IMR-90 (cell line): ENCODE measurements around the gene SSU72. TPM values are rescaled to one million over a fixed set of nuclear protein-coding genes. Genes with fewer than 3 reads are reported as not detected.

Experiments used
- ATAC-seq: fragments of 200-7000 bp; cut with Tn5 transposase; 2 replicates; pipeline ENCODE4 v1.9.1; 2020; ENCODE audit warnings: low read depth, mild to moderate bottlenecking, moderate library complexity
- BruUV-seq: library from RNA; stranded (reverse); fragments of 400-500 nt; replicated peaks from 2 replicates; lab custom pipeline; 2021; lab: Mats Ljungman, UMichigan
- CTCF ChIA-PET: fragments of 300-600 bp; formaldehyde crosslinking; extraction: SDS; loops from one replicate; lab custom pipeline; 2021; ENCODE audit warnings: antibody characterized with exemption; lab: Yijun Ruan, JAX
- POLR2A ChIA-PET: fragments of 300-600 bp; sonication (Branson Sonifier 250); formaldehyde crosslinking; loops from one replicate; lab custom pipeline; 2022; ENCODE audit warnings: antibody characterized with exemption; ENCODE audit not compliant: unreplicated experiment; lab: Charles Lee
- DNase-seq: peaks from one replicate; pipeline ENCODE4 v3.0.0; 2013
- H2AFZ ChIP-seq: replicated peaks from 2 replicates; pipeline ENCODE3; 2013; ENCODE audit warnings: low read length, mild to moderate bottlenecking; ENCODE audit not compliant: poor library complexity
- H2AK5ac ChIP-seq: 2 replicates; pipeline ENCODE4 v1.6.1; 2013; ENCODE audit warnings: low read depth, low read length, inconsistent platforms
- H2AK9ac ChIP-seq: replicated peaks from 2 replicates; pipeline ENCODE3; 2013; ENCODE audit warnings: mild to moderate bottlenecking, low read depth, low read length, moderate library complexity; ENCODE audit not compliant: poor library complexity
- H2BK120ac ChIP-seq: 2 replicates; pipeline ENCODE4 v1.6.1; 2013; ENCODE audit warnings: low read depth, low read length, inconsistent platforms
- H2BK15ac ChIP-seq: 3 replicates; pipeline ENCODE4 v1.6.1; 2013; ENCODE audit warnings: low read depth, low read length, inconsistent platforms
- H2BK20ac ChIP-seq: 2 replicates; pipeline ENCODE4 v1.6.1; 2013; ENCODE audit warnings: low read depth, mild to moderate bottlenecking, inconsistent platforms, low read length, moderate library complexity
- H2BK5ac ChIP-seq: 2 replicates; pipeline ENCODE4 v1.6.1; 2013; ENCODE audit warnings: mild to moderate bottlenecking, low read depth, low read length, inconsistent platforms; ENCODE audit not compliant: poor library complexity, severe bottlenecking
- H3K14ac ChIP-seq: replicated peaks from 2 replicates; pipeline ENCODE4 v1.6.1; 2013; ENCODE audit warnings: low read depth, low read length, inconsistent platforms
- H3K18ac ChIP-seq: 2 replicates; pipeline ENCODE4 v1.6.1; 2013; ENCODE audit warnings: low read depth, low read length, control low read depth
- H3K23ac ChIP-seq: 2 replicates; pipeline ENCODE4 v1.6.1; 2013; ENCODE audit warnings: low read depth, low read length, inconsistent platforms
- H3K27ac ChIP-seq: 2 replicates; pipeline ENCODE4 v1.5.1; 2013; ENCODE audit warnings: mild to moderate bottlenecking, control low read depth, low read length; ENCODE audit not compliant: insufficient read depth
- H3K27me3 ChIP-seq: 2 replicates; pipeline ENCODE4 v1.6.1; 2013; ENCODE audit warnings: low read length; ENCODE audit not compliant: control insufficient read depth, insufficient read depth
- H3K36me3 ChIP-seq: 2 replicates; pipeline ENCODE4 v1.6.1; 2013; ENCODE audit warnings: low read length, mixed read lengths; ENCODE audit not compliant: control insufficient read depth, insufficient read depth
- H3K4ac ChIP-seq: 2 replicates; pipeline ENCODE4 v1.6.1; 2013; ENCODE audit warnings: low read depth, low read length, inconsistent platforms
- H3K4me1 ChIP-seq: 2 replicates; pipeline ENCODE4 v1.6.1; 2013; ENCODE audit warnings: low read length, mixed read lengths; ENCODE audit not compliant: control insufficient read depth, insufficient read depth
- H3K4me2 ChIP-seq: 2 replicates; pipeline ENCODE4 v1.6.1; 2013; ENCODE audit warnings: low read depth, mild to moderate bottlenecking, control low read depth, low read length, moderate library complexity
- H3K4me3 ChIP-seq: 2 replicates; pipeline ENCODE4 v1.5.1; 2013; ENCODE audit warnings: low read depth, mild to moderate bottlenecking, control low read depth, low read length, moderate library complexity; ENCODE audit not compliant: insufficient read depth
- H3K56ac ChIP-seq: 2 replicates; pipeline ENCODE4 v1.6.1; 2013; ENCODE audit warnings: low read length, inconsistent platforms; ENCODE audit not compliant: insufficient read depth; ENCODE audit errors: extremely low read depth
- H3K79me1 ChIP-seq, 2 experiments: 2 replicates each; pipeline ENCODE4 v1.6.1; 2013; ENCODE audit warnings: low read length in 2 of 2, inconsistent platforms in 1 of 2, low read depth in 1 of 2
- H3K9ac ChIP-seq: 2 replicates; pipeline ENCODE4 v1.6.1; 2013; ENCODE audit warnings: low read depth, low read length, control low read depth
- H3K9me1 ChIP-seq: 2 replicates; pipeline ENCODE4 v1.6.1; 2013; ENCODE audit warnings: low read length, inconsistent platforms; ENCODE audit not compliant: insufficient read depth
- H3K9me3 ChIP-seq: 2 replicates; pipeline ENCODE4 v1.6.1; 2013; ENCODE audit warnings: low read length; ENCODE audit not compliant: control insufficient read depth, insufficient read depth
- H4K20me1 ChIP-seq: 2 replicates; pipeline ENCODE4 v1.6.1; 2013; ENCODE audit warnings: low read length, inconsistent platforms; ENCODE audit not compliant: insufficient read depth
- H4K5ac ChIP-seq: 2 replicates; pipeline ENCODE4 v1.6.1; 2013; ENCODE audit warnings: mild to moderate bottlenecking, low read depth, low read length, control low read depth
- H4K8ac ChIP-seq, 2 experiments: 2 replicates each; pipeline ENCODE4 v1.6.1; 2013; ENCODE audit warnings: low read depth in 2 of 2, low read length in 2 of 2, control low read depth in 1 of 2, inconsistent platforms in 1 of 2
- H4K91ac ChIP-seq: 2 replicates; pipeline ENCODE4 v1.6.1; 2013; ENCODE audit warnings: low read depth, low read length, inconsistent platforms; ENCODE audit not compliant: insufficient read depth
- CEBPB ChIP-seq: IDR thresholded peaks from 2 replicates; pipeline ENCODE4 v1.6.1; 2012; ENCODE audit warnings: low read depth, low read length, improper control_type of control experiment
- ELK1 ChIP-seq: fragments of 150-350 bp; IDR thresholded peaks from 2 replicates; pipeline ENCODE4 v1.6.1; 2016; ENCODE audit warnings: low read depth, mild to moderate bottlenecking, low read length, moderate library complexity, borderline replicate concordance
- FOS ChIP-seq: fragments of 150-350 bp; IDR thresholded peaks from 2 replicates; pipeline ENCODE4 v1.6.1; 2016; ENCODE audit warnings: low read depth, low read length
- MAFK ChIP-seq: IDR thresholded peaks from 2 replicates; pipeline ENCODE4 v1.6.1; 2012; ENCODE audit warnings: low read depth, low read length, improper control_type of control experiment
- MAZ ChIP-seq: IDR thresholded peaks from 2 replicates; pipeline ENCODE4 v1.6.1; 2012; ENCODE audit warnings: low read depth, mild to moderate bottlenecking, low read length, improper control_type of control experiment, moderate library complexity, borderline replicate concordance
- NFE2L2 ChIP-seq: fragments of 150-350 bp; IDR thresholded peaks from 2 replicates; pipeline ENCODE4 v1.6.1; 2016; ENCODE audit warnings: low read depth, mild to moderate bottlenecking, low read length
- POLR2A ChIP-seq: IDR thresholded peaks from 2 replicates; pipeline ENCODE4 v1.6.1; 2012; ENCODE audit warnings: mild to moderate bottlenecking, low read depth, low read length
- RAD21 ChIP-seq: IDR thresholded peaks from 2 replicates; pipeline ENCODE4 v1.6.1; 2012; ENCODE audit warnings: low read length, improper control_type of control experiment
- RFX5 ChIP-seq: IDR thresholded peaks from 2 replicates; pipeline ENCODE4 v1.8.0; 2012; ENCODE audit warnings: low read depth, mild to moderate bottlenecking, low read length, moderate library complexity
- WGBS, 2 experiments: methylation state at CpG; one replicate each; pipeline versions ENCODE4 v1.1.5 to v1.1.7; 2013; ENCODE audit warnings: missing lambda C conversion rate in 2 of 2; ENCODE audit not compliant: insufficient read length in 1 of 2; ENCODE audit errors: extremely low coverage in 2 of 2; 5-methylcytosine and 5-hydroxymethylcytosine counted together
- dilution Hi-C: fragments of 300-500 bp; cut with HindIII; formaldehyde crosslinking; loops from one replicate; pipeline ENCODE4 v1.14.3; 2018; ENCODE audit warnings: low sequenced_read_pairs; ENCODE audit not compliant: unreplicated experiment
- in situ Hi-C: fragments of 300-500 bp; cut with MboI; formaldehyde crosslinking; loops from 3 replicates; pipeline ENCODE4 v1.14.3; 2019; ENCODE audit warnings: low sequenced_read_pairs, inconsistent platforms, mixed read lengths
- intact Hi-C: fragments of 100-400 bp; cut with micrococcal nuclease; formaldehyde crosslinking; loops from 2 replicates; pipeline ENCODE4 v1.10.0; 2022
- polyA plus RNA-seq, 3 experiments: library from polyadenylated mRNA; depleted of rRNA; stranded (reverse); fragments of >200 nt; gene quantifications; 2 replicates each; pipeline ENCODE4 v1.2.3, GENCODE V29; 2012; ENCODE audit warnings: low replicate concordance in 1 of 3
- total RNA-seq: library from RNA; depleted of rRNA; stranded (reverse); fragments of >200 nt; gene quantifications from 2 replicates; pipeline ENCODE4 v1.2.3, GENCODE V29; 2012
- TF ChIP-seq, protein P1 (sequence below): fragments of 150-350 bp; IDR thresholded peaks from 2 replicates; pipeline ENCODE4 v1.6.1; 2017; ENCODE audit warnings: mild to moderate bottlenecking, antibody characterized with exemption, low read length, low read depth

Gene SSU72
- total and polyA plus RNA-seq, 2 of the 4 experiments (the other 2 are of a cell fraction) = 33.7 to 88.4 TPM

GRCh38 chr1:1521331-1521730, 53.3 kb downstream of the SSU72 start:
- peaks cover 4 to 5% of the 10 kb centered on the region in 2 experiments; a peak in 2 of 4 replicates for H3K79me1 ChIP-seq
- H3K4me1 ChIP-seq = no peaks in the 10 kb centered on the region
- intact Hi-C loops = no loop called here
- H3K14ac ChIP-seq = no peak overlapping the region
- H3K27me3 ChIP-seq = no peaks in the 10 kb centered on the region
- no peak overlapping the region for H2BK5ac ChIP-seq
- H2BK20ac ChIP-seq = no peak overlapping the region
- dilution Hi-C loops = no loop called here
- H3K9me3 ChIP-seq = no peaks in the 10 kb centered on the region
- H3K4ac ChIP-seq = no peak overlapping the region
- H4K20me1 ChIP-seq = no peaks in the 10 kb centered on the region; the same call in 1 of the 2 replicates
- H3K23ac ChIP-seq = no peak overlapping the region
- H3K18ac ChIP-seq = no peak overlapping the region
- no peak overlapping the region for H2BK120ac ChIP-seq
- no peak for DNase-seq
- POLR2A ChIA-PET = no interaction called here
- no peak overlapping the region for H3K4me3 ChIP-seq
- no peak overlapping the region for H3K9ac ChIP-seq
- WGBS, 2 experiments = 93% methylated on average over 14 of the region's 19 CpGs; no CpG with 5 or more reads in 1 of the 2 experiments
- CTCF ChIA-PET = no interaction called here
- H2AK9ac ChIP-seq = no peak overlapping the region
- no peak overlapping the region for H2AFZ ChIP-seq
- H2BK15ac ChIP-seq = no peak overlapping the region
- ATAC-seq = no peak
- no peak overlapping the region for H3K4me2 ChIP-seq
- no peak overlapping the region for H3K56ac ChIP-seq
- peaks cover 34% of the 10 kb centered on the region for H3K36me3 ChIP-seq
- H3K27ac ChIP-seq = no peak overlapping the region
- H4K91ac ChIP-seq = no peak overlapping the region
- in situ Hi-C loops = no loop called here
- H4K8ac ChIP-seq = no peak overlapping the region
- H3K9me1 ChIP-seq = no peaks in the 10 kb centered on the region
- H4K5ac ChIP-seq = no peak overlapping the region
- no peak overlapping the region for H2AK5ac ChIP-seq
- TF ChIP-seq RFX5 = no peak
- TF ChIP-seq, protein P1, sequence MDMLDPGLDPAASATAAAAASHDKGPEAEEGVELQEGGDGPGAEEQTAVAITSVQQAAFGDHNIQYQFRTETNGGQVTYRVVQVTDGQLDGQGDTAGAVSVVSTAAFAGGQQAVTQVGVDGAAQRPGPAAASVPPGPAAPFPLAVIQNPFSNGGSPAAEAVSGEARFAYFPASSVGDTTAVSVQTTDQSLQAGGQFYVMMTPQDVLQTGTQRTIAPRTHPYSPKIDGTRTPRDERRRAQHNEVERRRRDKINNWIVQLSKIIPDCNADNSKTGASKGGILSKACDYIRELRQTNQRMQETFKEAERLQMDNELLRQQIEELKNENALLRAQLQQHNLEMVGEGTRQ = no peak
- no peak for TF ChIP-seq FOS
- TF ChIP-seq RAD21 = no peak
- no peak for TF ChIP-seq MAFK
- no peak for TF ChIP-seq MAZ
- no peak for TF ChIP-seq ELK1
- TF ChIP-seq CEBPB = no peak
- no peak for TF ChIP-seq NFE2L2
- no peak for TF ChIP-seq POLR2A
- no TSS peak for BruUV-seq
